GM12878 (cell line): ENCODE results near the gene DCTN2. TPM values are rescaled to one million over a fixed set of nuclear protein-coding genes. Genes with fewer than 3 reads are reported as not detected.
A peak's percentile ranks its signal among the peaks of the same experiment; 100 is the strongest.

Experiments used
- ATF2 ChIP-seq: IDR thresholded peaks from 2 replicates; pipeline ENCODE4 v1.6.1; 2012; ENCODE audit warnings: low read length, inconsistent platforms
- BRCA1 ChIP-seq: IDR thresholded peaks from 2 replicates; pipeline ENCODE4 v1.6.1; 2011; ENCODE audit warnings: low read depth, low read length, improper control_type of control experiment
- CBFB ChIP-seq: IDR thresholded peaks from 2 replicates; pipeline ENCODE4 v1.6.1; 2016; ENCODE audit warnings: antibody characterized with exemption, low read depth
- CBX5 ChIP-seq: sonication (generic); IDR thresholded peaks from 2 replicates; pipeline ENCODE4 v1.6.1; 2016; ENCODE audit warnings: low read depth, moderate library complexity, mild to moderate bottlenecking, inconsistent platforms
- CHD1 ChIP-seq: IDR thresholded peaks from 2 replicates; pipeline ENCODE4 v1.6.1; 2012; ENCODE audit warnings: low read depth, low read length, improper control_type of control experiment
- CREB1 ChIP-seq: IDR thresholded peaks from 2 replicates; pipeline ENCODE4 v1.6.1; 2012; ENCODE audit warnings: low read depth, mild to moderate bottlenecking, inconsistent platforms
- E2F4 ChIP-seq: IDR thresholded peaks from 2 replicates; pipeline ENCODE4 v1.6.1; 2012; ENCODE audit warnings: low read depth, low read length, improper control_type of control experiment
- E2F8 ChIP-seq: fragments of 450-650 bp; IDR thresholded peaks from 2 replicates; pipeline ENCODE4 v1.6.1; 2018; ENCODE audit warnings: mild to moderate bottlenecking, low read depth, moderate library complexity; ENCODE audit not compliant: partially characterized antibody
- GABPA ChIP-seq: IDR thresholded peaks from 2 replicates; pipeline ENCODE4 v1.6.1; 2014; ENCODE audit warnings: antibody characterized with exemption, low read depth, mild to moderate bottlenecking, inconsistent platforms
- IKZF2 ChIP-seq, 2 experiments: fragments of 450-650 bp; IDR thresholded peaks; 2 replicates each; pipeline ENCODE4 v1.6.1; 2017; ENCODE audit warnings: mild to moderate bottlenecking in 2 of 2, moderate library complexity in 2 of 2
- MLLT1 ChIP-seq: fragments of 450-650 bp; IDR thresholded peaks from 2 replicates; pipeline ENCODE4 v1.6.1; 2016; ENCODE audit warnings: mild to moderate bottlenecking
- MTA3 ChIP-seq: IDR thresholded peaks from 2 replicates; pipeline ENCODE4 v1.6.1; 2012; ENCODE audit warnings: low read length, inconsistent platforms, borderline replicate concordance
- NFIC ChIP-seq: IDR thresholded peaks from 2 replicates; pipeline ENCODE4 v1.6.1; 2012; ENCODE audit warnings: low read depth, mild to moderate bottlenecking, inconsistent platforms, low read length, moderate library complexity
- POU2F2 ChIP-seq: IDR thresholded peaks from 3 replicates; pipeline ENCODE4 v1.6.1; 2011; ENCODE audit warnings: low read depth, mild to moderate bottlenecking, low read length, borderline replicate concordance
- RB1 ChIP-seq: fragments of 450-650 bp; formaldehyde crosslinking; IDR thresholded peaks from 2 replicates; pipeline ENCODE4 v1.6.1; 2017; ENCODE audit warnings: mild to moderate bottlenecking, borderline replicate concordance
- SPI1 ChIP-seq: IDR thresholded peaks from 2 replicates; pipeline ENCODE4 v1.6.1; 2011; ENCODE audit warnings: low read depth, mild to moderate bottlenecking, low read length, moderate library complexity, borderline replicate concordance; ENCODE audit not compliant: insufficient read depth
- SREBF1 ChIP-seq: IDR thresholded peaks from 2 replicates; pipeline ENCODE4 v1.6.1; 2012; ENCODE audit warnings: mild to moderate bottlenecking, low read length
- SRF ChIP-seq, 2 experiments: IDR thresholded peaks; 2 replicates each; pipeline ENCODE4 v1.6.1; 2011; ENCODE audit warnings: low read depth in 2 of 2, low read length in 2 of 2, mild to moderate bottlenecking in 1 of 2, moderate library complexity in 1 of 2
- ZBTB4 ChIP-seq: fragments of 450-650 bp; formaldehyde crosslinking; IDR thresholded peaks from 2 replicates; pipeline ENCODE4 v1.4.0; 2022; ENCODE audit warnings: mild to moderate bottlenecking, moderate library complexity
- ZSCAN29 ChIP-seq: fragments of 450-650 bp; IDR thresholded peaks from 2 replicates; pipeline ENCODE4 v1.6.1; 2017; ENCODE audit warnings: mild to moderate bottlenecking, moderate library complexity
- polyA plus RNA-seq, 11 experiments: library from polyadenylated mRNA; depleted of rRNA in 4 of 11; unstranded in 6 of 11; stranded (reverse) in 5 of 11; fragments of >200 nt; fragmentation: Nextera tagmentation in 4 of 11; fragmentation: Illumina TruSeq in 1 of 11; extraction: Ambion mirVana in 4 of 11; extraction: Trizol in 1 of 11; gene quantifications; 1 replicate in 1 of 11; 2 replicates in 10 of 11; pipeline versions ENCODE4 v1.2.1 to v1.2.3, GENCODE V29; 2011 to 2016; ENCODE audit warnings: inconsistent platforms in 2 of 11, missing spikeins in 2 of 11, low read depth in 1 of 11
- total RNA-seq, 4 experiments: library from RNA; depleted of rRNA in 3 of 4; stranded (reverse); fragments of >200 nt in 3 of 4; fragmentation: Illumina TruSeq in 1 of 4; extraction: Trizol in 1 of 4; gene quantifications; 2 replicates each; pipeline versions ENCODE4 v1.2.1 to v1.2.3, GENCODE V29; 2013 to 2021

The DCTN2 gene
- total and polyA plus RNA-seq, 10 of the 15 experiments (the other 5 are each of a cell fraction or from before 2014, with no cell fraction given) = 32.3 to 171 (median 100) TPM

GRCh38 chr12:57520053-57520818 is 26.8 kb downstream of the DCTN2 start, which contains the start of gene DDIT3 (continued):
- TF ChIP-seq MTA3 (no peak; the same call in 1 of the 2 replicates), ATF2 (no peak), CBX5 (no peak), SPI1 (no peak; the same call in 1 of the 2 replicates), E2F8 (peak; percentile 24), NFIC (no peak; the same call in 1 of the 2 replicates), SREBF1 (no peak), ZSCAN29 (no peak), POU2F2 (peak; percentile 98), CHD1 (no peak), CREB1 (peak; percentile 83), MLLT1 (peak; percentile 90), BRCA1 (no peak), GABPA (no peak), E2F4 (no peak), RB1 (peak; percentile 84), IKZF2 (IDR thresholded peaks at IDR 0.05) (no peak), ZBTB4 (CRISPR knock-in tag) (no peak), SRF (IDR thresholded peaks at IDR 0.05; ENCODE audit: low read depth in 2 of 2, low read length in 2 of 2) (no peak), CBFB (peak; percentile 95)
